Measurements from ENCODE around the gene SEMA4B. TPM values are rescaled to one million over a fixed set of nuclear protein-coding genes. Genes with fewer than 3 reads are reported as not detected.

Gene SEMA4B
- total and polyA plus RNA-seq, 9 of the 15 experiments (the other 6 are each of a cell fraction or from before 2014, with no cell fraction given), result 1.3 to 33.6 (median 11.0) TPM

DNA sequence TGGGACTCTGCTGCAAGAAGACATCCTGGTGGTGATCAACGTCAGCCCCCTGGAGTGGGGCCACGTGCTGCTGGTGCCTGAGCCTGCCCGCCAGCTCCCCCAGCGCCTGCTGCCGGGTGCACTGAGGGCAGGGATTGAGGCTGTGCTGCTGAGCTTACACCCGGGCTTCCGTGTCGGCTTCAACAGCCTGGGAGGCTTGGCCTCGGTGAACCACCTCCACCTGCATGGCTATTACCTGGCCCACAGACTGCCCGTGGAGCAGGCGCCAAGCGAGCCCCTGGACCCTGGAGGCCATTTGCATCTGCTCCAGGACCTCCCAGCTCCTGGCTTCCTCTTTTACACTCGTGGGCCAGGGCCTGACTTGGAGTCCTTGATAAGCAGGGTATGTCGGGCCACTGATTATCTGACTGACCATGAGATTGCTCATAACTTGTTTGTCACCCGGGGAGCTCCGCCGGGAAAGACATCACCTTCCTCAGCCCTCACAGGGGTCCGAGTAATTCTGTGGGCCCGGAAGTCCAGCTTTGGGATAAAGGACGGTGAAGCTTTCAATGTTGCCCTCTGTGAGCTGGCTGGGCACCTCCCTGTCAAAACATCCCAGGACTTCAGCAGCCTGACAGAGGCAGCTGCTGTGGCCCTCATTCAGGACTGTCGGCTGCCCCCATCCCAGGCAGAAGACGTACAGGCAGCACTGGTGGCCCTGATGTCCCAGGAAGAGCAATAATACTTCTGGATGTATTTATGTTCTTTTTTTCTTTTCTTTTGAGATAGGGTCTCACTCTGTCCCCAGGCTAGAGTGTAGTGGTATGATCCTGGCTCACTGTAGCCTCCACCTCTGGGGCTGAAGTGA, 40.4 kb downstream of the SEMA4B start (continued):
- TF ChIP-seq, protein P1, sequence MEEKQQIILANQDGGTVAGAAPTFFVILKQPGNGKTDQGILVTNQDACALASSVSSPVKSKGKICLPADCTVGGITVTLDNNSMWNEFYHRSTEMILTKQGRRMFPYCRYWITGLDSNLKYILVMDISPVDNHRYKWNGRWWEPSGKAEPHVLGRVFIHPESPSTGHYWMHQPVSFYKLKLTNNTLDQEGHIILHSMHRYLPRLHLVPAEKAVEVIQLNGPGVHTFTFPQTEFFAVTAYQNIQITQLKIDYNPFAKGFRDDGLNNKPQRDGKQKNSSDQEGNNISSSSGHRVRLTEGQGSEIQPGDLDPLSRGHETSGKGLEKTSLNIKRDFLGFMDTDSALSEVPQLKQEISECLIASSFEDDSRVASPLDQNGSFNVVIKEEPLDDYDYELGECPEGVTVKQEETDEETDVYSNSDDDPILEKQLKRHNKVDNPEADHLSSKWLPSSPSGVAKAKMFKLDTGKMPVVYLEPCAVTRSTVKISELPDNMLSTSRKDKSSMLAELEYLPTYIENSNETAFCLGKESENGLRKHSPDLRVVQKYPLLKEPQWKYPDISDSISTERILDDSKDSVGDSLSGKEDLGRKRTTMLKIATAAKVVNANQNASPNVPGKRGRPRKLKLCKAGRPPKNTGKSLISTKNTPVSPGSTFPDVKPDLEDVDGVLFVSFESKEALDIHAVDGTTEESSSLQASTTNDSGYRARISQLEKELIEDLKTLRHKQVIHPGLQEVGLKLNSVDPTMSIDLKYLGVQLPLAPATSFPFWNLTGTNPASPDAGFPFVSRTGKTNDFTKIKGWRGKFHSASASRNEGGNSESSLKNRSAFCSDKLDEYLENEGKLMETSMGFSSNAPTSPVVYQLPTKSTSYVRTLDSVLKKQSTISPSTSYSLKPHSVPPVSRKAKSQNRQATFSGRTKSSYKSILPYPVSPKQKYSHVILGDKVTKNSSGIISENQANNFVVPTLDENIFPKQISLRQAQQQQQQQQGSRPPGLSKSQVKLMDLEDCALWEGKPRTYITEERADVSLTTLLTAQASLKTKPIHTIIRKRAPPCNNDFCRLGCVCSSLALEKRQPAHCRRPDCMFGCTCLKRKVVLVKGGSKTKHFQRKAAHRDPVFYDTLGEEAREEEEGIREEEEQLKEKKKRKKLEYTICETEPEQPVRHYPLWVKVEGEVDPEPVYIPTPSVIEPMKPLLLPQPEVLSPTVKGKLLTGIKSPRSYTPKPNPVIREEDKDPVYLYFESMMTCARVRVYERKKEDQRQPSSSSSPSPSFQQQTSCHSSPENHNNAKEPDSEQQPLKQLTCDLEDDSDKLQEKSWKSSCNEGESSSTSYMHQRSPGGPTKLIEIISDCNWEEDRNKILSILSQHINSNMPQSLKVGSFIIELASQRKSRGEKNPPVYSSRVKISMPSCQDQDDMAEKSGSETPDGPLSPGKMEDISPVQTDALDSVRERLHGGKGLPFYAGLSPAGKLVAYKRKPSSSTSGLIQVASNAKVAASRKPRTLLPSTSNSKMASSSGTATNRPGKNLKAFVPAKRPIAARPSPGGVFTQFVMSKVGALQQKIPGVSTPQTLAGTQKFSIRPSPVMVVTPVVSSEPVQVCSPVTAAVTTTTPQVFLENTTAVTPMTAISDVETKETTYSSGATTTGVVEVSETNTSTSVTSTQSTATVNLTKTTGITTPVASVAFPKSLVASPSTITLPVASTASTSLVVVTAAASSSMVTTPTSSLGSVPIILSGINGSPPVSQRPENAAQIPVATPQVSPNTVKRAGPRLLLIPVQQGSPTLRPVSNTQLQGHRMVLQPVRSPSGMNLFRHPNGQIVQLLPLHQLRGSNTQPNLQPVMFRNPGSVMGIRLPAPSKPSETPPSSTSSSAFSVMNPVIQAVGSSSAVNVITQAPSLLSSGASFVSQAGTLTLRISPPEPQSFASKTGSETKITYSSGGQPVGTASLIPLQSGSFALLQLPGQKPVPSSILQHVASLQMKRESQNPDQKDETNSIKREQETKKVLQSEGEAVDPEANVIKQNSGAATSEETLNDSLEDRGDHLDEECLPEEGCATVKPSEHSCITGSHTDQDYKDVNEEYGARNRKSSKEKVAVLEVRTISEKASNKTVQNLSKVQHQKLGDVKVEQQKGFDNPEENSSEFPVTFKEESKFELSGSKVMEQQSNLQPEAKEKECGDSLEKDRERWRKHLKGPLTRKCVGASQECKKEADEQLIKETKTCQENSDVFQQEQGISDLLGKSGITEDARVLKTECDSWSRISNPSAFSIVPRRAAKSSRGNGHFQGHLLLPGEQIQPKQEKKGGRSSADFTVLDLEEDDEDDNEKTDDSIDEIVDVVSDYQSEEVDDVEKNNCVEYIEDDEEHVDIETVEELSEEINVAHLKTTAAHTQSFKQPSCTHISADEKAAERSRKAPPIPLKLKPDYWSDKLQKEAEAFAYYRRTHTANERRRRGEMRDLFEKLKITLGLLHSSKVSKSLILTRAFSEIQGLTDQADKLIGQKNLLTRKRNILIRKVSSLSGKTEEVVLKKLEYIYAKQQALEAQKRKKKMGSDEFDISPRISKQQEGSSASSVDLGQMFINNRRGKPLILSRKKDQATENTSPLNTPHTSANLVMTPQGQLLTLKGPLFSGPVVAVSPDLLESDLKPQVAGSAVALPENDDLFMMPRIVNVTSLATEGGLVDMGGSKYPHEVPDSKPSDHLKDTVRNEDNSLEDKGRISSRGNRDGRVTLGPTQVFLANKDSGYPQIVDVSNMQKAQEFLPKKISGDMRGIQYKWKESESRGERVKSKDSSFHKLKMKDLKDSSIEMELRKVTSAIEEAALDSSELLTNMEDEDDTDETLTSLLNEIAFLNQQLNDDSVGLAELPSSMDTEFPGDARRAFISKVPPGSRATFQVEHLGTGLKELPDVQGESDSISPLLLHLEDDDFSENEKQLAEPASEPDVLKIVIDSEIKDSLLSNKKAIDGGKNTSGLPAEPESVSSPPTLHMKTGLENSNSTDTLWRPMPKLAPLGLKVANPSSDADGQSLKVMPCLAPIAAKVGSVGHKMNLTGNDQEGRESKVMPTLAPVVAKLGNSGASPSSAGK (IDR thresholded peaks at IDR 0.05), result peak; percentile 62
- TF ChIP-seq, protein P2, sequence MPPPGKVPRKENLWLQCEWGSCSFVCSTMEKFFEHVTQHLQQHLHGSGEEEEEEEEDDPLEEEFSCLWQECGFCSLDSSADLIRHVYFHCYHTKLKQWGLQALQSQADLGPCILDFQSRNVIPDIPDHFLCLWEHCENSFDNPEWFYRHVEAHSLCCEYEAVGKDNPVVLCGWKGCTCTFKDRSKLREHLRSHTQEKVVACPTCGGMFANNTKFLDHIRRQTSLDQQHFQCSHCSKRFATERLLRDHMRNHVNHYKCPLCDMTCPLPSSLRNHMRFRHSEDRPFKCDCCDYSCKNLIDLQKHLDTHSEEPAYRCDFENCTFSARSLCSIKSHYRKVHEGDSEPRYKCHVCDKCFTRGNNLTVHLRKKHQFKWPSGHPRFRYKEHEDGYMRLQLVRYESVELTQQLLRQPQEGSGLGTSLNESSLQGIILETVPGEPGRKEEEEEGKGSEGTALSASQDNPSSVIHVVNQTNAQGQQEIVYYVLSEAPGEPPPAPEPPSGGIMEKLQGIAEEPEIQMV (tag; conservative IDR thresholded peaks at IDR 0.05; ENCODE audit: low read depth), result peak; percentile 75; the same call in 1 of the 2 replicates
- TF ChIP-seq ZNF134 (CRISPR knock-in tag; conservative IDR thresholded peaks at IDR 0.05) (0 out of 2 replicates have a peak, but pooled peaks have one; percentile 43), MIER1 (IDR thresholded peaks at IDR 0.05; ENCODE audit: low read depth) (no peak), SMARCA4 (IDR thresholded peaks at IDR 0.05) (peak; percentile 78), HOMEZ (CRISPR knock-in tag; IDR thresholded peaks at IDR 0.05) (no peak), PCBP2 (IDR thresholded peaks at IDR 0.05; ENCODE audit: low read depth, low read length, poor library complexity, severe bottlenecking) (no peak)
